GM18499 (cell line): ENCODE results near the gene WDR53.
"Not testable (repeated sequence)": the region's sequence is repeated elsewhere in the genome, so short reads cannot be mapped to it uniquely, and the experiment has no call there.

Experiments used
- ATAC-seq: cut with Tn5 transposase; IDR thresholded peaks from one replicate; pipeline ENCODE4 v1.9.1; 2021; ENCODE audit warnings: moderate number of reproducible peaks; ENCODE audit not compliant: insufficient read depth, unreplicated experiment

Gene WDR53

DNA sequence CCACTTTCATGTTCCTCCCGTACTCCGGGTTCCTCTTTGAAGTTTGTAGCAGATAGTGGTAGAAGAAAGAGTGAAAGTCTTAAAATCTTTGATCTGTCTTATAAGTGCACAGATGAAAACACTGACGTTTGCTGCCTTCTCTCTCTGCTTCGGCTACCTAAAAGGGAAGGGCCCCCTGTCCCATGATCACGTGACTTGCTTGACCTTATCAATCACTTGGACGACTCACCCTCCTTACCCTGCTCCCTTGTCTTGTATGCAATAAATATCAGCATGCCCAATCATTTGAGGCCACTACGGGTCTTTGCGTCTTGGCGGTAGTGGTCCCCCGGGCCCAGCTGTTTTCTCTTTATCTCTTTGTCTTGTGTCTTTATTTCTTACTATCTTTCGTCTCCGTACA, 47.1 kb downstream of the WDR53 start:
- not testable (repeated sequence) for ATAC-seq

DNA sequence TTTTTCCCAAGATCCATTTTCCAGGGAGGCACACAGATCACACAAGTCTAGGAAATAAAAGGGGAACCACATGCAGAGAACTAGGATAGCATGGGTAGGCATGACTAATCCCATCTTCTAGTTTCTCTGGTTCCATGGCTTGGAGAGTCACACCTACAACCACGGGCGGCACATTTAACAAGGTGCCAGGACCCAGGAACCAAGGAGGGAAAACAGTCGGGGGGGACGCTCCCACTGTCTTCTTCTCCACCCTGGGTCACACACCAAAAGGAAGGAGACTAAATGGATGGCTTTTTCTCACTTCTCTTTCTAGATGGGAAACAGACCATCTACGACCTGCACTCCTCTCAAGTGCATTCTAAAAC, 48.7 kb downstream of the WDR53 start:
- no peak for ATAC-seq

- ATAC-seq: no peak
Observed at GRCh38 chr3:196518966-196519717, 49.2 kb downstream of the WDR53 start.

DNA sequence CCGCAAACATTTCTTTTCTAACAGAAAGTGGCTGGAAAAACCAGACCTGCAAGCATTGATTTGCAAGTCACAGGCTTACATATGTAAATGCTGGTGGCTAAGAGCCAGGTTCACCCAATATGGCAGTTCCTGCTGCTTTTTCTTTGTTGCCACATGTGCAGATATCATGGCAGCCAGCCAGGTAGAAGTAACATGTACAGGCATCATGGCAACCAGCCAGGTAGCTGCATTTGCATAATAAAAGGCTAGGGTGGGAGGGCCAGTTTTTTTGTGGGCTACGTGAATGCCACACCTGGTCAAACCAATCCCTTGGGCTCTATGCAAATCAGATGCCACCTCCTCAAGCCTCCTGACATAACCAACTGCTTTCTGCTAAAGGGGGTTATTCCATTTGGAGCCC, 50.4 kb downstream of the WDR53 start:
- ATAC-seq: no peak

DNA sequence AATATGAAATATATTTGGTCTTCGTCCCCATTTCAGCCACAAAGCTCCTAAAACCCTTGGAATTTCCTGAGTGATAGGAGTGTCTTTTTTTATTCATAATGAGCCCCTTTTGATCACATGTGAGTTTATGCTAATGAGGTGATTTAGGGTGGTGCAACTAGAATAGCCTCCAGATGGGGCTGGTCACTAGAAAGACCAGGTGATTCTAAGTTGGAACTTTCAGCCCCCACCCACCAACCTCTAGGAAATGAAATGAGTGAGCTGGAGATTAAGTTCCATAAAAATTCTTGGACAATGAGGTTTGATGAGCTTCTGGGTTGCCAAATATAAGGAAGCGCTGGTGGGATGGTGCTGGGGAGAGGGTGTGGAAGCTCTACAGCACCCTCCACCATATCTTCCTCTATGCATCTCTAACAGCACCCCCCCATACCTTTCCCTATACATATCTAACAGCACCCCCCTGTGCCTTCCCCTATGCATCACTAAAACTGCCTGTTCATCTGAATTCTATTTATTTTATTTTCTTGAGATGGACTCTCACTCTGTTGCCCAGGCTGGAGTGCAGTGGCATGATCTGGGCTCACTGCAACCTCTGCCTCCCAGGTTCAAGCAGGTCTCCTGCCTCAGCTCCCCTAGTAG, 51.1 kb downstream of the WDR53 start:
- no peak for ATAC-seq

GRCh38 chr3:196514913-196515621, 53.3 kb downstream of the WDR53 start, which contains the start of gene SMCO1:
Gene SMCO1, minus strand, starts transcription at chr3:196515346. Its CDS starts 137 bp downstream, at chr3:196515209.
- ATAC-seq: no peak

DNA sequence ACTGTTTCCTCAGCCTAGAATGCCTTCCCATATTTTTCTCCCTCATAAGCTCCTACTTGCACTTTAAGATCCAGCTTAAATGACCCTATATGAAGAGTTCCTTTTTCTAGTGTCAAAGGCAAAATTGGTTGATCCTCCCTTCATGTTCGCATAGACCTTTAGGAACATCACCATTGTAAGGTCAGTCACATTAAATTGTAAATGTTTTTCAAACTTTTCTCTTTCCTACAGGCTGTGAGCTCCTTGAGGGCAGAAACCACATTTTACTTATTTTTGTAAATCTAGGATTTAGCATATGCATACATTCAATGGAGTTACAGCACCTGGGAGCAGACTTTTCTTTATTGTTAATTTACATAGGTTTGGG, 54.0 kb downstream of the WDR53 start:
- no peak for ATAC-seq

DNA sequence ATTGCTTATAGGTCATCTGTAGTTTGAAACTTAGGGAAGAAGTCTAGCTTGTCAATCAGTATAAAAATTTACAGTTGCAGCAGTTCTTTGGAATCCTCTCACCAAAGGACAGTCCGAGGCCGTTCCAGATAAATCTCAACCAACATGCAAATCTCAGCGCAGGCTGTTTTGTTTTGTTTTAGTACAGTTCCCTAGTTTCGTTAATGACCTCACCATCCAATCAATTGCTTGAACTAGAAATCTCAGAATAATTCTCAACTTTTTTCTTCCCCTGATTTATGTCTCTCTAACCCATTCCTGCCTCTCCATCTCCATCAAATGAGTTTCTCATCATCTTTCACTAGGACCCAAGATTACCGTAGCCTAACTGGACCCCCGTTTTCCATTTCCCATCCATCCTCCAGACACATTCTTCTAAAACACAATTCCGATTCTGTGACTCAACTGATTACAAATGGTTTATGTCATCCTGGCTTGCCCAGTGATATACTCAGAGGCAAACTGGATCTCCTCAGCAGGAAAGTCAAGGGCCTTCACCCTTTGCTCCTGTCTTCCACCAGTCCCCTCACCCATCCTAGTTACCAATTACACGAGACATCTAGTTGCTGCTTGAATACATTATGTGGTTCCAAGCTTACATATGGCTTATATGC, 54.5 kb downstream of the WDR53 start:
- ATAC-seq: no peak

DNA sequence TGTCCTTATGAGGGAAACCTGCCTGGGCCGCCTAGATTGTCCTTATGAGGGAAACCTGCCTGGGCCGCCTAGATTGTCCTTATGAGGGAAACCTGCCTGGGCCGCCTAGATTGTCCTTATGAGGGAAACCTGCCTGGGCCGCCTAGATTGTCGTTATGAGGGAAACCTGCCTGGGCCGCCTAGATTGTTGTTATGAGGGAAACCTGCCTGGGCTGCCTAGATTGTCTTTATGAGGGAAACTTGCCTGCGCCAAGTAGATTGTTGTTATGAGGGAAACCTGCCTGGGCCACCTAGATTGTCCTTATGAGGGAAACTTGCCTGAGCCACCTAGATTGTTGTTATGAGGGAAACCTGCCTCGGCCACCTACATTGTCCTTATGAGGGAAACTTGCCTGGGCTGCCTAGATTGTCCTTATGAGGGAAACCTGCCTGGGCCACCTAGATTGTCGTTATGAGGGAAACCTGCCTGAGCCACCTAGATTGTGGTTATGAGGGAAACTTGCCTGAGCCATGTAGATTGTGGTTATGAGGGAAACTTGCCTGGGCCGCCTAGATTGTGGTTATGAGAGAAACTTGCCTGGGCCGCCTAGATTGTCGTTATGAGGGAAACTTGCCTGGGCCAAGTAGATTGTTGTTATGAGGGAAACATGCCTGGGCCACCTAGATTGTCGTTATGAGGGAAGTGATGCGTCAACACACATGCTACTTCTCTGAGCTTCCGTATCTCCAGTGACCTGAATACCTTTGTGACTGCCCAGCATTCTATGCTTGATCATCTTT, 56.5 kb downstream of the WDR53 start:
- ATAC-seq: not testable (repeated sequence)

DNA sequence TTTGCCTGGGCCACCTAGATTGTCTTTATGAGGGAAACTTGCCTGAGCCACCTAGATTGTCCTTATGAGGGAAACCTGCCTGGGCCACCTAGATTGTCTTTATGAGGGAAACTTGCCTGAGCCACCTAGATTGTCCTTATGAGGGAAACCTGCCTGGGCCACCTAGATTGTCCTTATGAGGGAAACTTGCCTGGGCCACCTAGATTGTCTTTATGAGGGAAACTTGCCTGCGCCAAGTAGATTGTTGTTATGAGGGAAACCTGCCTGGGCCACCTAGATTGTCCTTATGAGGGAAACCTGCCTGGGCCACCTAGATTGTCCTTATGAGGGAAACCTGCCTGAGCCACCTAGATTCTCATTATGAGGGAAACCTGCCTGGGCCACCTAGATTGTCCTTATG, 57.2 kb downstream of the WDR53 start:
- ATAC-seq: not testable (repeated sequence)

DNA sequence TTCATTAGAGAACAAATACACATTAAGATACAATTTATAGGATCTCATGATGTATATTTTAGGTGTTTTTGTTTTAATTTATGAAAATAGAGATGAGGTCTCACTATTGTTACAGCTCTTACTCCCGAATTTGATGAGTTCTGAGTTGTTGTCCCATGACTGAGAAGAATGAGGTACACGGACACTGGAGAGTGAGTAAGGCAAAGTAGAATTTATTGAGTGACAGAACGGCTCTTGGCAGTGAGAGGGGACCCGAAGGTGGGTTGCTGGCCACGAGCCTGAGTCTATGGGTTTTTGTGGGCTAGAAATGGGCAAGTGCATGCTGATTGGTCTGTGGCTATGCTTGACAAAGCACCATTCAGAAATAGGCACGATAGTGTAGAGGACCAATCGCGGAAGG, 61.7 kb downstream of the WDR53 start:
- ATAC-seq: no peak

DNA sequence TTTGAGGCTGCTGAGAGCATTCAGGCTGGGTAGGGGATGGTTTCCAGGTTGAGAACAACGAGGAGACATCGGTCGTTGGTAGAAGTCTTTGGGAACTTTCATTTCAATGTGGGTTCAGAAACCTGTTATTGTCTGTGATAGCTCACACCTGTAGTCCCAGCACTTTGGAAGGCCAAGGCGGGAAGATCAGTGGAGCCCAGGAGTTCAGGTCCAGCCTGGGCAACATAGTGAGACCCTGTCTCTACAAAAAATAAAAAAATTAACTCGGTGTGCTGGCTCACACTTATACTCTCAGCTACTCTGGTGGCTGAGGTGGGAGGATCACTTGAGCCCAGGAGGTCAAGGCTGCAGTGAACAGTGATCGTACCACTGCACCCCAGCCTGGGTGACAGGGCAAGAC, 63.8 kb downstream of the WDR53 start:
- ATAC-seq: no peak
